Neural cell (in vitro differentiated cells): ENCODE measurements around the gene COP1.

Experiments
- SMC3 ChIP-seq: fragments of 450-650 bp; conservative IDR thresholded peaks from 2 replicates; pipeline ENCODE4 v1.6.1; 2014; ENCODE audit warnings: antibody characterized with exemption, mild to moderate bottlenecking, moderate library complexity; ENCODE audit not compliant: poor library complexity
- TF ChIP-seq, protein P1 (sequence below): fragments of 450-650 bp; IDR thresholded peaks from 2 replicates; pipeline ENCODE4 v1.5.1; 2014; ENCODE audit warnings: antibody characterized with exemption, mild to moderate bottlenecking, moderate library complexity; ENCODE audit not compliant: poor library complexity, severe bottlenecking

DNA sequence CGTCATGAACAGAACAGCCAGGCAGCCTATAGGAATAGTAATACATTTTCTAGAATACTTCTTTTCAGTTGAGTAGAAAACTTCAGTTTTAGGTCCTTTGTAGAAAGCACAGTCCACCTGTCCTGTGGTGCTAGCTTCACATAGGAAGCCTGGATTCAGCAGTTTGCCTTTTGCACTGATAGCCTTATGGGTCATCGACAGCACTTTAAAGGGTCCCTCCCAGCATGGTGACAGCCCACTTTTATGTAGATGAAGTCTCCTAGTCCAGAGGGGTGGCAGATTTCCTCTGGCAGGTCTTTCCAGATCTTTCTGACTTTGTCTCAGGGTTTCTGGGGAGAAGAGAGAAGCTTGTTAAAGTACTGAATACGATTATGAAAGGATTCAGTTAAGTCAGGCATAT, 302.3 kb downstream of the COP1 start:
- TF ChIP-seq, protein P1, sequence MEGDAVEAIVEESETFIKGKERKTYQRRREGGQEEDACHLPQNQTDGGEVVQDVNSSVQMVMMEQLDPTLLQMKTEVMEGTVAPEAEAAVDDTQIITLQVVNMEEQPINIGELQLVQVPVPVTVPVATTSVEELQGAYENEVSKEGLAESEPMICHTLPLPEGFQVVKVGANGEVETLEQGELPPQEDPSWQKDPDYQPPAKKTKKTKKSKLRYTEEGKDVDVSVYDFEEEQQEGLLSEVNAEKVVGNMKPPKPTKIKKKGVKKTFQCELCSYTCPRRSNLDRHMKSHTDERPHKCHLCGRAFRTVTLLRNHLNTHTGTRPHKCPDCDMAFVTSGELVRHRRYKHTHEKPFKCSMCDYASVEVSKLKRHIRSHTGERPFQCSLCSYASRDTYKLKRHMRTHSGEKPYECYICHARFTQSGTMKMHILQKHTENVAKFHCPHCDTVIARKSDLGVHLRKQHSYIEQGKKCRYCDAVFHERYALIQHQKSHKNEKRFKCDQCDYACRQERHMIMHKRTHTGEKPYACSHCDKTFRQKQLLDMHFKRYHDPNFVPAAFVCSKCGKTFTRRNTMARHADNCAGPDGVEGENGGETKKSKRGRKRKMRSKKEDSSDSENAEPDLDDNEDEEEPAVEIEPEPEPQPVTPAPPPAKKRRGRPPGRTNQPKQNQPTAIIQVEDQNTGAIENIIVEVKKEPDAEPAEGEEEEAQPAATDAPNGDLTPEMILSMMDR = no peak
- TF ChIP-seq SMC3 = no peak
